ENCODE results near the gene SDE2.

DNA sequence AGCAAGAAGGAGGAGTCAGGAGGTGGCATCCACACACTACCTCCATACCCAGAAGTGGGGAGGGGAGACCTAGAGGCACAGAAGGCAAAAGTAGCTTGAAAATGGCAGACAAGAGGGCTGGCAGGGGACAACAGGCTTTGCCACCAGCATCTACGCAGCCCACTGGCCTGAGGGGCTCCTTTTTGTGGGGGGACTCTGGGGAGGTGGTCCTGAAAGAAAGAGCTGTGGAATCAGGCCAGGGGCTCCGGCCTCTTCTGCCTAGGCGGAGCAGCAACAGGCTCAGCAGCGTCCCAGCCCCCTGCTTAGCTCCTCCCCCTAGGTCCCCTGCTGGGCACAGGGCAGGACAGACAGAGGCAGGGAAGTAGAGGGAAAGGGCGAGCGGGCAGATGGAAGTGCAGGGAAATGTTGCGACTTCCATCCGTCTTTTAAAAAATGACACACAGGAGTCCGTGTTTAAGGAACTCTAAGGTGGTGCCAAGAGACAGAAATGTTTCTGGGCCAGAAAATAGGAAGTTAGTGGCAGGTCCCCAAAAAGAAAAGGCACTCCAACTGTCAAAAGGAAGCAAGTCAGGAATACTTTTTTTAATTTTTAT, 48.1 kb downstream of the SDE2 start:
- TF ChIP-seq YY1 (IDR thresholded peaks at IDR 0.05; ENCODE audit: low read depth, low read length): no peak
- TF ChIP-seq BHLHE40 (IDR thresholded peaks at IDR 0.05; ENCODE audit: borderline replicate concordance in 1 of 2, low read depth in 2 of 2, low read length in 1 of 2): no peak
- no peak for TF ChIP-seq HDAC2 (IDR thresholded peaks at IDR 0.05)
- TF ChIP-seq, protein P1, sequence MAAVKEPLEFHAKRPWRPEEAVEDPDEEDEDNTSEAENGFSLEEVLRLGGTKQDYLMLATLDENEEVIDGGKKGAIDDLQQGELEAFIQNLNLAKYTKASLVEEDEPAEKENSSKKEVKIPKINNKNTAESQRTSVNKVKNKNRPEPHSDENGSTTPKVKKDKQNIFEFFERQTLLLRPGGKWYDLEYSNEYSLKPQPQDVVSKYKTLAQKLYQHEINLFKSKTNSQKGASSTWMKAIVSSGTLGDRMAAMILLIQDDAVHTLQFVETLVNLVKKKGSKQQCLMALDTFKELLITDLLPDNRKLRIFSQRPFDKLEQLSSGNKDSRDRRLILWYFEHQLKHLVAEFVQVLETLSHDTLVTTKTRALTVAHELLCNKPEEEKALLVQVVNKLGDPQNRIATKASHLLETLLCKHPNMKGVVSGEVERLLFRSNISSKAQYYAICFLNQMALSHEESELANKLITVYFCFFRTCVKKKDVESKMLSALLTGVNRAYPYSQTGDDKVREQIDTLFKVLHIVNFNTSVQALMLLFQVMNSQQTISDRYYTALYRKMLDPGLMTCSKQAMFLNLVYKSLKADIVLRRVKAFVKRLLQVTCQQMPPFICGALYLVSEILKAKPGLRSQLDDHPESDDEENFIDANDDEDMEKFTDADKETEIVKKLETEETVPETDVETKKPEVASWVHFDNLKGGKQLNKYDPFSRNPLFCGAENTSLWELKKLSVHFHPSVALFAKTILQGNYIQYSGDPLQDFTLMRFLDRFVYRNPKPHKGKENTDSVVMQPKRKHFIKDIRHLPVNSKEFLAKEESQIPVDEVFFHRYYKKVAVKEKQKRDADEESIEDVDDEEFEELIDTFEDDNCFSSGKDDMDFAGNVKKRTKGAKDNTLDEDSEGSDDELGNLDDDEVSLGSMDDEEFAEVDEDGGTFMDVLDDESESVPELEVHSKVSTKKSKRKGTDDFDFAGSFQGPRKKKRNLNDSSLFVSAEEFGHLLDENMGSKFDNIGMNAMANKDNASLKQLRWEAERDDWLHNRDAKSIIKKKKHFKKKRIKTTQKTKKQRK (IDR thresholded peaks at IDR 0.05; ENCODE audit: low read depth, low read length): no peak
- TF ChIP-seq, protein P2, sequence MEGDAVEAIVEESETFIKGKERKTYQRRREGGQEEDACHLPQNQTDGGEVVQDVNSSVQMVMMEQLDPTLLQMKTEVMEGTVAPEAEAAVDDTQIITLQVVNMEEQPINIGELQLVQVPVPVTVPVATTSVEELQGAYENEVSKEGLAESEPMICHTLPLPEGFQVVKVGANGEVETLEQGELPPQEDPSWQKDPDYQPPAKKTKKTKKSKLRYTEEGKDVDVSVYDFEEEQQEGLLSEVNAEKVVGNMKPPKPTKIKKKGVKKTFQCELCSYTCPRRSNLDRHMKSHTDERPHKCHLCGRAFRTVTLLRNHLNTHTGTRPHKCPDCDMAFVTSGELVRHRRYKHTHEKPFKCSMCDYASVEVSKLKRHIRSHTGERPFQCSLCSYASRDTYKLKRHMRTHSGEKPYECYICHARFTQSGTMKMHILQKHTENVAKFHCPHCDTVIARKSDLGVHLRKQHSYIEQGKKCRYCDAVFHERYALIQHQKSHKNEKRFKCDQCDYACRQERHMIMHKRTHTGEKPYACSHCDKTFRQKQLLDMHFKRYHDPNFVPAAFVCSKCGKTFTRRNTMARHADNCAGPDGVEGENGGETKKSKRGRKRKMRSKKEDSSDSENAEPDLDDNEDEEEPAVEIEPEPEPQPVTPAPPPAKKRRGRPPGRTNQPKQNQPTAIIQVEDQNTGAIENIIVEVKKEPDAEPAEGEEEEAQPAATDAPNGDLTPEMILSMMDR (IDR thresholded peaks at IDR 0.05 in 2 of 3, conservative IDR thresholded peaks at IDR 0.05 in 1 of 3; ENCODE audit: control insufficient read depth in 2 of 3, extremely low read depth in 1 of 3, insufficient read depth in 1 of 3, low read depth in 3 of 3, low read length in 3 of 3): no peak
- TF ChIP-seq SMAD1 (IDR thresholded peaks at IDR 0.05; ENCODE audit: low read depth, partially characterized antibody): no peak
- TF ChIP-seq, protein P3, sequence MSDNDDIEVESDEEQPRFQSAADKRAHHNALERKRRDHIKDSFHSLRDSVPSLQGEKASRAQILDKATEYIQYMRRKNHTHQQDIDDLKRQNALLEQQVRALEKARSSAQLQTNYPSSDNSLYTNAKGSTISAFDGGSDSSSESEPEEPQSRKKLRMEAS (IDR thresholded peaks at IDR 0.05; ENCODE audit: low read depth, low read length): no peak
